Femur (tissue), 1 donor: ENCODE measurements around the gene HOXC11.
A peak's percentile ranks its signal among the peaks of the same experiment; 100 is the strongest.

ENCODE experiments used
- DNase-seq: peaks from one replicate; pipeline ENCODE4 v3.0.0-alpha.2; 2017

Gene HOXC11

GRCh38 chr12:54011665-54012532 lies 39.0 kb downstream of the HOXC11 start:
- DNase-seq = no peak

- no peak for DNase-seq
Observed at GRCh38 chr12:54012631-54013409, 39.9 kb downstream of the HOXC11 start.

GRCh38 chr12:54014377-54015017 lies 41.6 kb downstream of the HOXC11 start:
- no peak for DNase-seq

GRCh38 chr12:54015018-54015931 lies 42.3 kb downstream of the HOXC11 start:
- no peak for DNase-seq

- no peak for DNase-seq
Observed at GRCh38 chr12:54016051-54016450, 43.1 kb downstream of the HOXC11 start.

GRCh38 chr12:54016478-54016964 lies 43.6 kb downstream of the HOXC11 start:
- peak; percentile 82 for DNase-seq

GRCh38 chr12:54017027-54017788 lies 44.3 kb downstream of the HOXC11 start:
- peak; percentile 72 for DNase-seq

- DNase-seq = peak; percentile 95
Observed at GRCh38 chr12:54017878-54018467, 45.0 kb downstream of the HOXC11 start.

GRCh38 chr12:54018468-54018984 lies 45.6 kb downstream of the HOXC11 start:
- DNase-seq = peak; percentile 70

- peak; percentile 55 for DNase-seq
Observed at GRCh38 chr12:54019091-54019811, 46.3 kb downstream of the HOXC11 start.

GRCh38 chr12:54019924-54020590 lies 47.1 kb downstream of the HOXC11 start:
- DNase-seq = peak; percentile 60

- DNase-seq = no peak
Observed at GRCh38 chr12:54020591-54021405, 47.9 kb downstream of the HOXC11 start.

GRCh38 chr12:54021432-54022013 lies 48.6 kb downstream of the HOXC11 start:
- DNase-seq = no peak

GRCh38 chr12:54022960-54023884 lies 50.3 kb downstream of the HOXC11 start:
- DNase-seq = no peak

GRCh38 chr12:54024127-54024526 lies 51.2 kb downstream of the HOXC11 start:
- peak; percentile 24 for DNase-seq

GRCh38 chr12:54024581-54025305 lies 51.8 kb downstream of the HOXC11 start:
- DNase-seq = peak; percentile 20
